ENCODE measurements around the gene HPD.
A peak's percentile ranks its signal among the peaks of the same experiment; 100 is the strongest.
"Not testable (repeated sequence)": the region's sequence is repeated elsewhere in the genome, so short reads cannot be mapped to it uniquely, and the experiment has no call there.

HPD gene
- total RNA-seq: 0 reads per million in 4 experiments

DNA sequence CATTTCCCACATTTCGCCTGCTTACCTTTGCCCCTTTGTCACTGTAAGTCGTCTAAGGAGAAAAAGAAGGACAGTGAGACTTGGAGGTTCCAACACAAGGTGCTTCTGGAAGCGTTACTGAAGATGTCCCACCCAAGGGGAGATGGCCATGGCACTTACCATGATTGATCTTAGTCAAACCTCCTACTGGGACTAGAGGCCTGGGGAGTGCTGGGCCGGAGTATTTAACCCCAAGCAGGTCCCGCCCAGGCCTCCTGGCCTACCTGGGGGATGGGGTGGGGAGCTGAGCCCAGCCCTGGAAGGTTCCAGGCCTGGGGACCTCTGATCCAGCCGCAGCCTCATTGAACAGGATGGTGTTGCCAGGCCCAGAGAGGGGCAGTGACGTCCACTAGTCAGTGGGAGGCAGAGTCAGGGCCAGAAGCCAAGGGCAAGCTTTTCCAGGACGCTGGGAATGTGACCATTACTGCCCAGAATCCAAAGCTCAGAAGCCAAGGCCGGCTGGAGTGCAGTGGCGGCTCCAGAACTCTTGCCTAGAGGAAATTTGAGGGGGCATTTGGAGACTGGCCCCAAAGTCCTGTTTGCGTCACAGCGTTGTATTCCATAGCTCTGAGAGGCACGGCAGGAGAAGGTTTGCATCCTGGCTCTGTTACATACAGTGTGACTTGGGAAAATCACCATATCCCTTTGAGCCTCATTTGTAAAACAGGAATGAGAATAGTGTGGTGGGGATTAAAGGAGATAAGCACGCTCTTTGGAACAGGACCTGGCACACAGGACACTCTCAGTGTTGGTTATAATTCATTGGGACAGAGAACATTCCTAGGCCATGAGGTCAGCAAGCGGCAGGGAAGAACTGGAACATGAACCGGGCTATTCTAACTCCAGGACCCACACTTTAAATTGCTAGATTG, at the start of gene HPD:
Gene HPD, minus strand, starts transcription at position 198 of the 911 bp plus-strand sequence. Its CDS starts 36 bp downstream, at position 162.
- DNase-seq: no peak

DNA sequence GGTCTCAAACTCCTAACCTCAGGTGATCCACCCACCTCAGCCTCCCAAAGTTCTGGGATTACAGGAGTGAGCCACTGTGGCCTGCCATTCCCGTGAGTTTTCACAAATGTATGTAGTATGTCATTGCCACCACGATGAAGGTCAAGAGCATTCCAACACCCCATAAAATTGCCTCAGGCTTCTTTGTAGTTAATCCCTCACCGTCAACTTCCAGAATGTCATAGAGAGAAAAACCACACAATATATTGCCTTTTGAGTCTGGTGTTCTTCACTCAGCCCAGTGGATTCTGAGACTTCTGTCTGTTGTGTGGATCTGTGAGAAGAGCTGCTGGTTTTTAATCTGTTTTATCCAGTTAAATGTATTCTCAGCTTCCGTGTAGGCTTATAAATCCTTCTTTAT, 47.1 kb upstream of the HPD start:
- DNase-seq: no peak

DNA sequence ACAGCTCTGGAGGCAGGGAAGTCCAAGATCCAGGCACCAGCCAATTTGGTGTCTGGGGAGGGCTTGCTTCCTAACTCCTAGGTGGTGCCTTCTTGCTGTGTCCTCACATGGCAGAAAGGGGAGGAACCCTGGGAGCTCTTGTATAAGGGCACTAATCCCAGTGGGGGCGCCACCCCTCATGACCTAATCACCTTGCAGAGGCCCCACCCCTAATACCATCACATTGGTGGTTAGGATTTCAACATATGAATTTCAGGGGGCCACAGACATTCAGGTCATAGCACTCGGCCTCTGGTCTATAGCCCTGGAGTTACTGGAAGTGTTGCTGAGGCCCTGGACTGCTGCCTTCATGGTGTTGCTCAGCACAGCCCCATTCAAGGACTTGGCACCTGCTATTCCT, 44.5 kb upstream of the HPD start:
- no peak for DNase-seq

DNA sequence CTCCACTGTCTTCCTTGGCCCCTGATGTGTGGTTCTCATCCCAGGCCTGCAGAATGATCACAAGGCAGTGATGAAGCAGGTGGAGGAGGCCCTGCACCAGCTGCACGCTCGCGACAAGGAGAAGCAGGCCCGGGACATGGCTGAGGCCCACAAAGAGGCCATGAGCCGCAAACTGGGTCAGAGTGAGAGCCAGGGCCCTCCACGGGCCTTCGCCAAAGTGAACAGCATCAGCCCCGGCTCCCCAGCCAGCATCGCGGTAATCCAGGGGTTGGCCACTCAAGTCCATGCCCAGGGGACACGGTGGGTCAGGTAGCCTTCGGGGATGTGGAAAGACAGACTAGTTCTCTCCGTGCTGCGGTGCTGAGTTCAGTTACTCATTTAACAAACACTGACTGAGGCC, 40.9 kb upstream of the HPD start:
- no peak for DNase-seq

DNA sequence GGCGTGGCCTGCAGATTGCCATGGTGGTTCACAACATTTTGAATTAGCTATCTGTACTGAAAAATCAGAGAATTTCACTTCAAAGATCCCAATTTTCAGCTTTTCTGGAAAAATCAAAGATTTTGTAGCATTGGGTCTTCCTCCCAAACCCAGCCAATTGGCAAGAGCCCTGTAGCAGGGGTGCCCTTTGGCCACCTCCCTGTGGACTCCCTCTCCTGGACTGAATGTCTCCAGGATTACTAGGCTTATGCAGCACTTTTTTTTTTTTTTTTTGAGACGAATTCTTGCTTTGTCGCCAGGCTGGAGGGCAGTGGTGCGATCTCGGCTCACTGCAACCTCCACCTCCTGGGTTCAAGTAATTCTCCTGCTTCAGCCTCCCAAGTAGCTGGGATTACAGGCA, 39.6 kb upstream of the HPD start:
- DNase-seq: no peak

DNA sequence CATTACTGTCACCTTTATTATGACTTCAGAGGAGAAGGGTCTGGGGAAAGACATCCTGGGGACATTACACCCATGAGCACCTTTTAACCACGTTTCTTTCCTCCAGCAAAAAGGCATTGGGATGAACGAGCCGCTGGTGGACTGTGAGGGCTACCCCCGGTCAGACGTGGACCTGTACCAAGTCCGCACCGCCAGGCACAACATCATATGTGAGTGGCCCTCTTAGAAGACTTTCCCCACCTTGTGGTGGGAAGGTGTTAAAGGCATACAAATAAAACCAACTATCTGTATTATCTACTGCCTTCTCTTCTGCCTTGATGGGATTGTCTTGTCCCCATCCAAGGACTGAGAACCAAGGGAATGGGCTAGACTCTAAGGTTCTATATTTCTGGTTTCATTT, 36.0 kb upstream of the HPD start:
- no peak for DNase-seq

GRCh38 chr12:121893961-121894460, 35.4 kb upstream of the HPD start:
- DNase-seq: no peak

GRCh38 chr12:121892673-121893561, 34.3 kb upstream of the HPD start:
- no peak for DNase-seq

DNA sequence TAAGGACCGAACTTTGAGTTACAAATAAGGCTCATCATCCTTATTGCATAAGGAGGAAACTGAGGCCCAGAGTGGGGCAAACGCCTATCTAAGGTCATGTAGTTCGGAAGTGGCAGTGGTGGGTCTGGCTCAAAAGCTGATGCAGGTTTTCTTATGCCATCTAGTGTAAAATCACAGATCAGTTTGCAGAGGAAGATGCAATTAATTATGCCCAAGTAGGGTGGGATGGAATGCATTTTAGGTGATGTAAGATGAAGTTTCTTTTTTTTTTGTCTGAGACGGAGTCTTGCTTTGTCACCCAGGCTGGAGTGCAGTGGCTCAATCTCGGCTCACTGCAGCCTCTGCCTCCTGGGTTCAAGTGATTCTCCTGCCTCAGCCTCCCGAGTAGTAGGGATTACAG, 31.0 kb upstream of the HPD start:
- not testable (repeated sequence) for DNase-seq

GRCh38 chr12:121889274-121889624, 30.6 kb upstream of the HPD start:
- no peak for DNase-seq

GRCh38 chr12:121888478-121889273, 30.0 kb upstream of the HPD start, which contains the start of gene PSMD9:
Gene PSMD9 (plus strand): TSS chr12:121888790. CDS start chr12:121888857, 67 bp downstream.
- DNase-seq: peak; percentile 96

DNA sequence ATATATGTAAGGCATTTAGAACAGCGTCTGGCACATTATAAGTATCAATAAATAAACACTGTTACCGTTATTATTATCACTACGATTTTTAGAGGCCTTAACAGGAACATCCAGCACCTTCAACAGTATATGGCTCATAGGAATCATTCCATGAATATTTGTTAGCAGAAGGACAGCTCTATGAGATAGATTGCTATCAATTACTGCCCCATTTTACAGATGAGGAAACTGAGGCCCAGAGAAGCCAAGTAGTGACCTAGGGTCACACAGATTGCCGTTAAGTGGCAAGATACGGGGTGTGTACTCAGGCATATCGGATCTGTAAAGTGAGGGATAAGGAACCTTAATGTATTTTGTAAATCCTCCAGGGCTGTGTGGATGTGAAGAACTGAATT, 29.4 kb upstream of the HPD start:
- DNase-seq: no peak

DNA sequence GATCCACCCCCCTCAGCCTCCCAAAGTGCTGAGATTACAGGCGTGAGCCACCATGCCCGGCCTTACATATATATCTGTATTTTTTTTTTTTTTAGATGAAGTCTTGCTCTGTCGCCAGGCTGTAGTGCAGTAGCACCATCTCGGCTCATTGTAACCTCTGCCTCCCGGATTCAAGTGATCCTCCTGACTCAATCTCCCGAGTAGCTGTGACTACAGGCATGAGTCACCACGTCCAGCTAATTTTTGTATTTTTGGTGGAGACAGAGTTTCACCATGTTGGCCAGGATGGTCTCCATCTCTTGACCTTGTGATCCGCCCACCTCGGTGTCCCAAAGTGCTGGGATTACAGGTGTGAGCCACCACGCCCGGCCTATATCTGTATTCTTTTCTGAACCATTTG, 26.5 kb upstream of the HPD start:
- DNase-seq: not testable (repeated sequence)

GRCh38 chr12:121883315-121883660, 24.6 kb upstream of the HPD start:
- no peak for DNase-seq

- DNase-seq: not testable (repeated sequence)
Measured at GRCh38 chr12:121876080-121876447, 17.4 kb upstream of the HPD start.

DNA sequence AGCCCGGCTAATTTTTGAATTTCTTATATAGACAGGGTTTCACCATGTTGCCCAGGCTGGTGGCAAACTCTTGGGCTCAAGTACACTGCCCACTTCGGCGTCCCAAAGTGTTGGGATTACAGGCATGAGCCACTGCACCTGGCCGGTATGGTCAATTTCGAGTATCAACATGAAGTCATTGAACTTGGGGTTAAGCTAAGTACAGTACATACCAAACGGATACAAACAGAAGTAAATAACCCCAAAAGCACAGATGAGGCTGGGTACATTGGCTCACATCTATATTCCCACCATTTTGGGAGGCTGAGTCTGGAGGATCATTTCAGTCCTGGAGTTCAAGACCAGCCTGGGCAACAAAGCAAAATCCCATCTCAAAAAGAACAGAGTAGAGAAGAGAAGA, 16.9 kb upstream of the HPD start:
- DNase-seq: no peak

DNA sequence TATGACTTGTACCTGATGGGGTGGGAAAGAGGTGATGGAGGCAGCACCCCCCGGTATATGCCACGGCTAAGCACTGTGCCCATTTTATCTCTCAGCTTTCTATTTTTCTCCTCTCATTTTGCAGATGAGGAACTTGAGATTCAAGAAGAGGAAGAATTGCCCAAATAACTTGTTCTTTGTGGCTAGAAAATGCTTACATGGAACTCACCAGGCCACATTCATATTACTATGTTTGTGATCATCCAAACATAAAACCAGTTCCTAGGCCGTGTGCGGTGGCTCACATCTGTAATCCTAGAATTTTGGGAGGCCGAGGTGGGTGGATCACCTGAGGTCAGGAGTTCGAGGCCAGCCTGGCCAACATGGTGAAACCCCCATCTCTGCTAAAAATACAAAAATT, 15.4 kb upstream of the HPD start:
- no peak for DNase-seq

GRCh38 chr12:121873216-121873569, 14.5 kb upstream of the HPD start:
- no peak for DNase-seq

- DNase-seq: no peak
Measured at GRCh38 chr12:121872546-121873215, 14.0 kb upstream of the HPD start.

DNA sequence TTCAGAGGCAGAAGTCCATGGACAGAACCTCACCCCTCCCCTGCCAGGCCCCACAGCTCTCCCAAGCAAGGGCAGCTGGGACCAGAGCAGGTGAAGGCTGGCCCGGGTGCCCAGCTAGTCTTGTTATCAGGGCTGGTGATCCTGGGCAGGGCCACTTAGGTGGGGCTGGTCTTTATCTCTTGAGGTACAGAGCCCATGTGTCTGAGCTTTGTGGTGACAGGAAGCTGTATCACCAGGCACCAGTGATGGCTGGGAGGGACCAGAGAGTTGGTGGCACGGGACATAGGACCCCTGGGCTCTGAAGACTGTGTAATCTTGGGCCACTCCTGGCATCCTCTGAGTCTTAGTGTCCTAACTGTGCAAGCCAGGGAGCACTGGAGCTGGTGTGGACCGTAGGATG, 12.8 kb upstream of the HPD start:
- no peak for DNase-seq

- not testable (repeated sequence) for DNase-seq
Measured at GRCh38 chr12:121869229-121869628, 10.6 kb upstream of the HPD start.

DNA sequence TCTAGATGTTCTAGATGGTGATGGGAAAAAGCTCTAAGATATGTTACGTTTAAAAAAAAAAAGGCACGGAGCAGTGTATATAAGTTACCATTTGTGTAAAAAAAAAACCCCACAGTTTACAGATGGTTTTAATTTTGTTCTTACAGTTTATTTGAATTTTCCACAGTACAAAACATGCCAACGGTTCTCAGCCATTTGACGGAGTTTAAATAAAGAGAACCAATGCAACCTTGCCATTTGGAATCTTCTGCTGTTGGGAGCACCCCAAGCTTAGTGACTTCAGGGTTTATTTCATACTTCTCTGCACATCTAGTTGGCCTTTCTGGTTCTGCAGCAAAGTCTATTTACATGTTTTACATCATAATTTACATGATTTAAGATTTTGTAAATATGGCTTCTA, 7.7 kb upstream of the HPD start:
- DNase-seq: no peak

Measured in effector CD8-positive, alpha-beta T cell (primary cell).